Upper lobe of left lung (tissue), 4 donors: ENCODE data around the gene C9orf50.

Experiments used
- EP300 ChIP-seq, 4 donors: sonication (generic); formaldehyde crosslinking; IDR thresholded peaks; one replicate each; pipeline ENCODE4 v1.5.1; 2017; ENCODE audit warnings: antibody characterized with exemption in 4 of 4, control low read depth in 2 of 4
- POLR2A ChIP-seq, 4 donors: fragments of 450-650 bp; IDR thresholded peaks; one replicate each; pipeline ENCODE4 v1.5.1; 2016 to 2017; ENCODE audit warnings: antibody characterized with exemption in 4 of 4, mild to moderate bottlenecking in 2 of 4
- POLR2AphosphoS5 ChIP-seq, 2 donors: sonication (generic); formaldehyde crosslinking; IDR thresholded peaks; one replicate each; pipeline ENCODE4 v1.5.1; 2017; ENCODE audit warnings: antibody characterized with exemption in 2 of 2
- TF ChIP-seq, protein P1 (sequence below), 6 experiments: fragments of 450-650 bp in 4 of 6; fragments of 200-600 bp in 2 of 6; sonication (generic) in 2 of 6; IDR thresholded peaks; one replicate each; pipeline ENCODE4 v1.5.1; 2016 to 2019; ENCODE audit warnings: antibody characterized with exemption in 6 of 6

DNA sequence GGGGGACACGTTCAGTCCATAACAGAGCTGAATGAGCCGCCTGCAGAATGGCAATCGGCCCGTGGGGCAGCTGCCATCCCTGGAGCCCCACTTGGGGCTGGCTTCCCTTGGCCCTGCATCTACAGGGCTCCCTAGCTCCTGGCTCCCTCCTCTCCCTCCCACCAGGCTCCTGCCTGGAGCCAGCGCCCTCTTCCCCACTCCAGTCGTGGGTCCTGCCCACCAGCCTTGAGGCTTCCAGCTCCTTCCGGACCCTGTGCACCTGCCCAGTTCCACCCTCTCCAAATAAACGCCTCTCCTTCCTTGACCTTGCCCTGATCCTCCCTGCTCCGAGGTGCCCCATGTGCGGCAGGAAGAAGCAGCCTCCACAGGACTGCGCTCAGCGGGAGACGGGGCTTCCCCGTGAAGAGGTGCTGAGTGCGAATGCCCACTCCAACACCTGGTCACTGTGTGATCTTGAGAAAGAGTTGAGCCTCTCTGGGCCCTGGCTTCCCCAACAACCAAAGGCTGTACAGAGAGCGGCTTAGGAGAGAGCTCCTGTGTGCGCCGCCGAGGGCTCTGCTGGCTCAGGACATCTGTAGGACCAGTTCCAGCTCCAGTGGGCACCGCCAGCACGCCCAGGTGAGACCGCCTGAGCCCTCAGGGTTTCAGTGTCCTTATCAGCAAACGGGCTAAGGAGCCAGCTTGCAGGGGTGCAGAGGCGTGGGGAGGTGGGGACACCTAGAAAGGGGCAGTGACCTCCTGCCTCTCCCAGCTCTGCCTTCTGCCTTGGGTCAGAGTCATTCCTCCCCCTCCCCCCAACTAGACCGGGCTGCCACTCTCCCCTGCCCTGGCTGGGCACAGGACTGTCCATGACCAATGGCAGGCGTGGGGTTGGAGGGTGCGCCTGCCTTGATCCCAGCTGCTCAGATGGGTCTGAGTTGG is 12.1 kb downstream of the C9orf50 start:
- TF ChIP-seq POLR2AphosphoS5 (IDR thresholded peaks at IDR 0.05), result no peak
- TF ChIP-seq, protein P1, sequence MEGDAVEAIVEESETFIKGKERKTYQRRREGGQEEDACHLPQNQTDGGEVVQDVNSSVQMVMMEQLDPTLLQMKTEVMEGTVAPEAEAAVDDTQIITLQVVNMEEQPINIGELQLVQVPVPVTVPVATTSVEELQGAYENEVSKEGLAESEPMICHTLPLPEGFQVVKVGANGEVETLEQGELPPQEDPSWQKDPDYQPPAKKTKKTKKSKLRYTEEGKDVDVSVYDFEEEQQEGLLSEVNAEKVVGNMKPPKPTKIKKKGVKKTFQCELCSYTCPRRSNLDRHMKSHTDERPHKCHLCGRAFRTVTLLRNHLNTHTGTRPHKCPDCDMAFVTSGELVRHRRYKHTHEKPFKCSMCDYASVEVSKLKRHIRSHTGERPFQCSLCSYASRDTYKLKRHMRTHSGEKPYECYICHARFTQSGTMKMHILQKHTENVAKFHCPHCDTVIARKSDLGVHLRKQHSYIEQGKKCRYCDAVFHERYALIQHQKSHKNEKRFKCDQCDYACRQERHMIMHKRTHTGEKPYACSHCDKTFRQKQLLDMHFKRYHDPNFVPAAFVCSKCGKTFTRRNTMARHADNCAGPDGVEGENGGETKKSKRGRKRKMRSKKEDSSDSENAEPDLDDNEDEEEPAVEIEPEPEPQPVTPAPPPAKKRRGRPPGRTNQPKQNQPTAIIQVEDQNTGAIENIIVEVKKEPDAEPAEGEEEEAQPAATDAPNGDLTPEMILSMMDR (IDR thresholded peaks at IDR 0.05), result no peak
- TF ChIP-seq POLR2A (IDR thresholded peaks at IDR 0.05), result no peak
- TF ChIP-seq EP300 (IDR thresholded peaks at IDR 0.05), result no peak
